ENCODE results near the gene EXOC6. TPM values are rescaled to one million over a fixed set of nuclear protein-coding genes. Genes with fewer than 3 reads are reported as not detected.

The EXOC6 gene
- polyA plus RNA-seq, 1 donor from 2014 or later = 26.3 TPM

GRCh38 chr10:93068411-93069244, 220.3 kb downstream of the EXOC6 start:
- peaks cover 4% of the 10 kb centered on the region for H3K9me3 ChIP-seq (ENCODE audit: low read length)
- no peaks in the 10 kb centered on the region for H3K9me2 ChIP-seq (ENCODE audit: insufficient read depth, low read length)
- no peaks in the 10 kb centered on the region for H3K36me3 ChIP-seq (ENCODE audit: insufficient read depth, low read length)
- no peaks in the 10 kb centered on the region for H4K20me1 ChIP-seq (ENCODE audit: insufficient read depth)
- peak; percentile 34 for TF ChIP-seq REST (IDR thresholded peaks at IDR 0.05; ENCODE audit: borderline replicate concordance)
- TF ChIP-seq TAF1 (IDR thresholded peaks at IDR 0.05; ENCODE audit: low read depth) = no peak
- TF ChIP-seq EP300 (conservative IDR thresholded peaks at IDR 0.05; ENCODE audit: poor library complexity, severe bottlenecking) = peak; percentile 21
- peak; percentile 64 for TF ChIP-seq CTCF (IDR thresholded peaks at IDR 0.05; ENCODE audit: poor library complexity, severe bottlenecking)
- peak; percentile 49 for TF ChIP-seq RAD21 (conservative IDR thresholded peaks at IDR 0.05)
- peak; percentile 32 for TF ChIP-seq POLR2AphosphoS5 (IDR thresholded peaks at IDR 0.05)
- TF ChIP-seq MXI1 (conservative IDR thresholded peaks at IDR 0.05; ENCODE audit: poor library complexity, severe bottlenecking) = no peak
- peak; percentile 31 for TF ChIP-seq SMC3 (conservative IDR thresholded peaks at IDR 0.05; ENCODE audit: poor library complexity)
- peak; percentile 44 for TF ChIP-seq EZH2 (IDR thresholded peaks at IDR 0.05; ENCODE audit: borderline replicate concordance, insufficient read depth, low read length, poor library complexity, severe bottlenecking)
- H3K9ac ChIP-seq (ENCODE audit: low read length) = peak overlapping the region; percentile 26
- no peak overlapping the region for H2AFZ ChIP-seq (ENCODE audit: low read depth, low read length)
- no peaks in the 10 kb centered on the region for H3K79me2 ChIP-seq (replicated peaks; ENCODE audit: insufficient read depth, low read length)
- peaks cover 99% of the 10 kb centered on the region for H3K27me3 ChIP-seq (ENCODE audit: insufficient read depth, low read depth, low read length)
- no peak overlapping the region for H3K27ac ChIP-seq (ENCODE audit: low read length)
- no peaks in the 10 kb centered on the region for H3F3A ChIP-seq (ENCODE audit: insufficient read depth, low read length, poor library complexity, severe bottlenecking)
- H3K4me2 ChIP-seq (ENCODE audit: low read length) = peak overlapping the region; percentile 51
- peak overlapping the region; percentile 74 for H3K4me3 ChIP-seq (ENCODE audit: low read length)

GRCh38 chr10:93069245-93069561, 220.9 kb downstream of the EXOC6 start:
- H2AFZ ChIP-seq (ENCODE audit: low read depth, low read length) = no peak overlapping the region
- H4K20me1 ChIP-seq (ENCODE audit: insufficient read depth) = no peaks in the 10 kb centered on the region
- H3F3A ChIP-seq (ENCODE audit: insufficient read depth, low read length, poor library complexity, severe bottlenecking) = no peaks in the 10 kb centered on the region
- no peak overlapping the region for H3K9ac ChIP-seq (ENCODE audit: low read length)
- TF ChIP-seq SMC3 (conservative IDR thresholded peaks at IDR 0.05; ENCODE audit: poor library complexity) (no peak), REST (IDR thresholded peaks at IDR 0.05; ENCODE audit: borderline replicate concordance) (no peak)
- no peak overlapping the region for H3K4me2 ChIP-seq (ENCODE audit: low read length)
- H3K79me2 ChIP-seq (replicated peaks; ENCODE audit: insufficient read depth, low read length) = no peaks in the 10 kb centered on the region
- peaks cover 4% of the 10 kb centered on the region for H3K9me3 ChIP-seq (ENCODE audit: low read length)
- H3K4me3 ChIP-seq (ENCODE audit: low read length) = no peak overlapping the region
- peaks cover 99% of the 10 kb centered on the region for H3K27me3 ChIP-seq (ENCODE audit: insufficient read depth, low read depth, low read length)
- H3K9me2 ChIP-seq (ENCODE audit: insufficient read depth, low read length) = no peaks in the 10 kb centered on the region
- no peak overlapping the region for H3K27ac ChIP-seq (ENCODE audit: low read length)
- H3K36me3 ChIP-seq (ENCODE audit: insufficient read depth, low read length) = no peaks in the 10 kb centered on the region

Measured in neural cell (in vitro differentiated cells).